ENCODE results near the gene ZNF367.
A peak's percentile ranks its signal among the peaks of the same experiment; 100 is the strongest.

The ZNF367 gene

GRCh38 chr9:96418083-96418919 is at the start of gene ZNF367:
Gene ZNF367 (minus strand): TSS chr9:96418370. CDS start chr9:96418032, 338 bp downstream.
- peak; percentile 98 for DNase-seq (ENCODE audit: low spot score)

GRCh38 chr9:96467784-96468183 is 49.6 kb upstream of the ZNF367 start:
- DNase-seq (ENCODE audit: low spot score) = no peak

- no peak for DNase-seq (ENCODE audit: low spot score)
Measured at GRCh38 chr9:96464426-96464825, 46.3 kb upstream of the ZNF367 start.

GRCh38 chr9:96462541-96462940 is 44.4 kb upstream of the ZNF367 start:
- DNase-seq (ENCODE audit: low spot score) = no peak

GRCh38 chr9:96461336-96461735 is 43.2 kb upstream of the ZNF367 start:
- DNase-seq (ENCODE audit: low spot score) = no peak

GRCh38 chr9:96460882-96461281 is 42.7 kb upstream of the ZNF367 start:
- no peak for DNase-seq (ENCODE audit: low spot score)

GRCh38 chr9:96460470-96460869 is 42.3 kb upstream of the ZNF367 start:
- no peak for DNase-seq (ENCODE audit: low spot score)

GRCh38 chr9:96459268-96460007 is 41.3 kb upstream of the ZNF367 start:
- no peak for DNase-seq (ENCODE audit: low spot score)

GRCh38 chr9:96458226-96458625 is 40.1 kb upstream of the ZNF367 start:
- no peak for DNase-seq (ENCODE audit: low spot score)

GRCh38 chr9:96457266-96457665 is 39.1 kb upstream of the ZNF367 start:
- no peak for DNase-seq (ENCODE audit: low spot score)

- peak; percentile 77 for DNase-seq (ENCODE audit: low spot score)
Measured at GRCh38 chr9:96453625-96454024, 35.5 kb upstream of the ZNF367 start.

- peak; percentile 28 for DNase-seq (ENCODE audit: low spot score)
Measured at GRCh38 chr9:96450613-96451528, 32.7 kb upstream of the ZNF367 start.

GRCh38 chr9:96449845-96450612 is 31.9 kb upstream of the ZNF367 start, which contains the start of gene HABP4:
Gene HABP4 (plus strand): TSS chr9:96450169. CDS start chr9:96450280, 111 bp downstream.
- DNase-seq (ENCODE audit: low spot score) = peak; percentile 96

GRCh38 chr9:96449523-96449844 is 31.3 kb upstream of the ZNF367 start:
- no peak for DNase-seq (ENCODE audit: low spot score)

- DNase-seq (ENCODE audit: low spot score) = no peak
Measured at GRCh38 chr9:96448546-96449170, 30.5 kb upstream of the ZNF367 start.

GRCh38 chr9:96447406-96447805 is 29.2 kb upstream of the ZNF367 start:
- DNase-seq (ENCODE audit: low spot score) = no peak

- no peak for DNase-seq (ENCODE audit: low spot score)
Measured at GRCh38 chr9:96442491-96442890, 24.3 kb upstream of the ZNF367 start.

GRCh38 chr9:96441798-96442445 is 23.8 kb upstream of the ZNF367 start:
- DNase-seq (ENCODE audit: low spot score) = peak; percentile 12

- no peak for DNase-seq (ENCODE audit: low spot score)
Measured at GRCh38 chr9:96440671-96441199, 22.6 kb upstream of the ZNF367 start.

GRCh38 chr9:96437454-96437853 is 19.3 kb upstream of the ZNF367 start:
- DNase-seq (ENCODE audit: low spot score) = no peak
